GM12892 (cell line): ENCODE measurements around the gene ANKFN1.

Experiments used
- DNase-seq: peaks from one replicate; pipeline ENCODE4 v3.0.0; 2011; ENCODE audit not compliant: insufficient read length
- FAIRE-seq: peaks from 2 replicates; lab custom pipeline; 2011; peaks lifted over from hg19 to GRCh38; lab: Jason Lieb, UNC
- POLR2A ChIP-seq: IDR thresholded peaks from 2 replicates; pipeline ENCODE4 v1.6.1; 2011; ENCODE audit warnings: low read depth, low read length, control low read depth
- POLR2AphosphoS5 ChIP-seq: IDR thresholded peaks from 2 replicates; pipeline ENCODE4 v1.6.1; 2011; ENCODE audit warnings: low read depth, low read length, control low read depth
- TAF1 ChIP-seq: IDR thresholded peaks from 2 replicates; pipeline ENCODE4 v1.6.1; 2011; ENCODE audit warnings: low read depth, mild to moderate bottlenecking, control low read depth, low read length, borderline replicate concordance

ANKFN1 gene

GRCh38 chr17:56545106-56545505, 391.8 kb downstream of the ANKFN1 start:
- DNase-seq (no peak), FAIRE-seq (no peak)
- TF ChIP-seq POLR2AphosphoS5 (no peak), POLR2A (no peak), TAF1 (no peak)

DNA sequence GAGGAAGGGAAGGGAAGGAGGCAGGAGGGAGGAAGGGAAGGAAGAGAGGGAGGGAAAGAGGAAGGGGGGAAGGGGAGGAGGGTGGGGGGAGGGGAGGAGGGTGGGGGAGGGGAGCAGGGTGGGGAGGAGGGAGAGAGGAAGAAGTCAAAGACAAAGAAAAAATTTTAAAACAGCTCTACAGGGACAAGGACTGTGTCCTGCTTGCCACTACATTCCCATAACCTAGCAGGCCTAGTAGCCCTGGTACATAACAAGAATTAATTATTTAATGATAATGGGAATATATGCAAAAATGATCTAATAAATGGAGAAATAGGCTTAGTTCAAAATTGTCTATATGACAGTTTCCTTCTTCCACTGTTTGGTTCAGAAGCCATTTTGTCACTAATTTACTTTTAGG, 392.7 kb downstream of the ANKFN1 start:
- TF ChIP-seq POLR2A (no peak), POLR2AphosphoS5 (no peak), TAF1 (no peak)
- no peak for FAIRE-seq
- no peak for DNase-seq

GRCh38 chr17:56548661-56549060, 395.4 kb downstream of the ANKFN1 start:
- DNase-seq (no peak), FAIRE-seq (no peak)
- TF ChIP-seq POLR2AphosphoS5 (no peak), POLR2A (no peak), TAF1 (no peak)

- no peak for TF ChIP-seq POLR2A
- no peak for TF ChIP-seq POLR2AphosphoS5
- no peak for TF ChIP-seq TAF1
- no peak for DNase-seq
- FAIRE-seq, result no peak
These were observed 396.2 kb downstream of the ANKFN1 start for GRCh38 chr17:56549501-56549900.

DNA sequence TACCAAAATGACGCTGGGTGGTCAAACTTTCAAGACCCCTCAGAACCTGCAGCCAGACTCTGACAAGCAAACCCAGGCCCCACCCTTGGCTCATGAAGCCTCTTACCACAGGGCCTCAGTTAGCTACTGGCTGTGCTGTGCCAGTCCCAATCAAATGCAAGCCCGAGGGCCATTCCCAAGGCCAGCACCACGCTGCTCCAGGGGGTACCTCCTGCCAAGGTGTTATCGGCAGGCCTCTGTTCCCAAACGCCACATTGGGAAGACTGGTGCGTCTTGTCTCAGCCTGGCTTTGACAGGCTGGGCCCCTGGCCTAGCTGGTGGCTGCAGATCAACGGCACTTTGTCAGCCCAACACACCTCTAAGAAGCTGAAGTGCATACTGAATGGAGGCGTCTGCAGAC, 404.4 kb downstream of the ANKFN1 start:
- no peak for FAIRE-seq
- no peak for DNase-seq
- no peak for TF ChIP-seq POLR2A
- TF ChIP-seq TAF1, result no peak
- TF ChIP-seq POLR2AphosphoS5, result no peak

GRCh38 chr17:56558088-56558487, 404.8 kb downstream of the ANKFN1 start:
- FAIRE-seq (no peak), DNase-seq (no peak)
- no peak for TF ChIP-seq POLR2AphosphoS5
- TF ChIP-seq TAF1, result no peak
- no peak for TF ChIP-seq POLR2A
